H9 (cell line): Measurements from ENCODE around the gene MAPK7. TPM values are rescaled to one million over a fixed set of nuclear protein-coding genes. Genes with fewer than 3 reads are reported as not detected.
A peak's percentile ranks its signal among the peaks of the same experiment; 100 is the strongest.

Experiments used
- DNase-seq: peaks from one replicate; pipeline ENCODE4 v3.0.0-alpha.2; 2017
- H2AFZ ChIP-seq: one replicate; pipeline ENCODE4 v1.6.1; 2013; ENCODE audit warnings: mild to moderate bottlenecking, low read length, control low read depth, moderate library complexity
- H2AK5ac ChIP-seq: 2 replicates; pipeline ENCODE4 v1.6.1; 2013; ENCODE audit warnings: low read length, control low read depth, mixed read lengths; ENCODE audit not compliant: insufficient read length
- H2BK120ac ChIP-seq: one replicate; pipeline ENCODE4 v1.6.1; 2013; ENCODE audit warnings: low read depth, mild to moderate bottlenecking, low read length, control low read depth, inconsistent platforms; ENCODE audit not compliant: poor library complexity, severe bottlenecking
- H2BK12ac ChIP-seq: 2 replicates; pipeline ENCODE4 v1.6.1; 2013; ENCODE audit warnings: low read length, control low read depth, mixed read lengths, low read depth; ENCODE audit not compliant: insufficient read length
- H2BK15ac ChIP-seq: 2 replicates; pipeline ENCODE4 v1.6.1; 2013; ENCODE audit warnings: low read depth, low read length, control low read depth
- H2BK20ac ChIP-seq: one replicate; pipeline ENCODE4 v1.6.1; 2013; ENCODE audit warnings: low read depth, mild to moderate bottlenecking, low read length, control low read depth, inconsistent platforms; ENCODE audit not compliant: poor library complexity, severe bottlenecking
- H2BK5ac ChIP-seq: 2 replicates; pipeline ENCODE4 v1.6.1; 2013; ENCODE audit warnings: low read length, control low read depth, mixed read lengths; ENCODE audit not compliant: insufficient read length
- H3K14ac ChIP-seq: 2 replicates; pipeline ENCODE4 v1.6.1; 2013; ENCODE audit warnings: low read length, control low read depth; ENCODE audit not compliant: insufficient read depth
- H3K18ac ChIP-seq: 2 replicates; pipeline ENCODE4 v1.6.1; 2013; ENCODE audit warnings: low read depth, mild to moderate bottlenecking, mixed read lengths, low read length, control low read depth; ENCODE audit not compliant: insufficient read length
- H3K23ac ChIP-seq: 2 replicates; pipeline ENCODE4 v1.6.1; 2013; ENCODE audit warnings: low read length, control low read depth, mixed read lengths, low read depth; ENCODE audit not compliant: insufficient read length
- H3K23me2 ChIP-seq: 2 replicates; pipeline ENCODE4 v1.6.1; 2013; ENCODE audit warnings: low read depth, mild to moderate bottlenecking, mixed read lengths, low read length, control low read depth; ENCODE audit not compliant: insufficient read length, poor library complexity, severe bottlenecking
- H3K27ac ChIP-seq: 2 replicates; pipeline ENCODE4 v1.5.1; 2013; ENCODE audit warnings: low read length, control low read depth, mixed read lengths, low read depth; ENCODE audit not compliant: insufficient read length
- H3K27me3 ChIP-seq: 2 replicates; pipeline ENCODE4 v1.6.1; 2013; ENCODE audit warnings: low read length, control low read depth, inconsistent platforms; ENCODE audit not compliant: insufficient read depth
- H3K4ac ChIP-seq: 2 replicates; pipeline ENCODE4 v1.6.1; 2013; ENCODE audit warnings: low read depth, mild to moderate bottlenecking, control low read depth, inconsistent platforms, low read length, moderate library complexity
- H3K4me1 ChIP-seq: 2 replicates; pipeline ENCODE4 v1.6.1; 2013; ENCODE audit warnings: low read length, control low read depth, inconsistent platforms; ENCODE audit not compliant: insufficient read depth
- H3K4me2 ChIP-seq: 2 replicates; pipeline ENCODE4 v1.6.1; 2013; ENCODE audit warnings: low read length, control low read depth, mixed read lengths; ENCODE audit not compliant: insufficient read length, insufficient read depth
- H3K56ac ChIP-seq: 2 replicates; pipeline ENCODE4 v1.6.1; 2013; ENCODE audit warnings: low read depth, mild to moderate bottlenecking, mixed read lengths, low read length, control low read depth; ENCODE audit not compliant: insufficient read length
- H3K79me1 ChIP-seq: 2 replicates; pipeline ENCODE4 v1.6.1; 2013; ENCODE audit warnings: low read depth, mild to moderate bottlenecking, moderate library complexity, low read length, control low read depth, inconsistent platforms; ENCODE audit not compliant: insufficient read depth, poor library complexity, severe bottlenecking
- H3K79me2 ChIP-seq: 2 replicates; pipeline ENCODE4 v1.6.1; 2013; ENCODE audit warnings: low read length, control low read depth, inconsistent platforms; ENCODE audit not compliant: insufficient read depth
- H3K9ac ChIP-seq: 2 replicates; pipeline ENCODE4 v1.6.1; 2013; ENCODE audit warnings: low read length, control low read depth, mixed read lengths; ENCODE audit not compliant: insufficient read length; ENCODE audit errors: extremely low read depth
- H3K9me3 ChIP-seq: one replicate; pipeline ENCODE4 v1.6.1; 2013; ENCODE audit warnings: low read depth, low read length, inconsistent platforms; ENCODE audit not compliant: control insufficient read depth
- H3T11ph ChIP-seq: one replicate; pipeline ENCODE4 v1.6.1; 2013; ENCODE audit warnings: mild to moderate bottlenecking, low read length, control low read depth, inconsistent platforms
- H4K20me1 ChIP-seq: one replicate; pipeline ENCODE4 v1.6.1; 2013; ENCODE audit not compliant: control insufficient read depth, insufficient read length, insufficient read depth
- H4K5ac ChIP-seq: 2 replicates; pipeline ENCODE4 v1.6.1; 2013; ENCODE audit warnings: low read depth, mild to moderate bottlenecking, mixed read lengths, low read length, control low read depth; ENCODE audit not compliant: insufficient read length
- H4K8ac ChIP-seq: replicated peaks from 2 replicates; pipeline ENCODE4 v1.6.1; 2013; ENCODE audit warnings: low read length, control low read depth, mixed read lengths, low read depth; ENCODE audit not compliant: insufficient read length
- H4K91ac ChIP-seq: 2 replicates; pipeline ENCODE4 v1.6.1; 2013; ENCODE audit warnings: low read depth, mild to moderate bottlenecking, moderate library complexity, mixed read lengths, low read length, control low read depth; ENCODE audit not compliant: insufficient read length
- H3K27ac Mint-ChIP-seq, 3 experiments: 2 replicates in 2 of 3; 3 replicates in 1 of 3; pipeline ENCODE4 v1.8.0; 2020 to 2021; ENCODE audit warnings: mixed read lengths in 3 of 3, mild to moderate bottlenecking in 1 of 3, moderate library complexity in 1 of 3
- H3K27me3 Mint-ChIP-seq: 2 replicates; pipeline ENCODE4 v1.8.0; 2021; ENCODE audit warnings: low read depth, mild to moderate bottlenecking, moderate library complexity, mixed read lengths
- H3K36me3 Mint-ChIP-seq, 3 experiments: 2 replicates in 2 of 3; 3 replicates in 1 of 3; pipeline ENCODE4 v1.8.0; 2020 to 2021; ENCODE audit warnings: low read depth in 3 of 3, mixed read lengths in 3 of 3; ENCODE audit not compliant: insufficient read depth in 1 of 3
- H3K4me1 Mint-ChIP-seq, 2 experiments: 2 replicates each; pipeline ENCODE4 v1.8.0; 2020; ENCODE audit warnings: mixed read lengths in 2 of 2
- H3K4me3 Mint-ChIP-seq, 2 experiments: 2 replicates in 1 of 2; 3 replicates in 1 of 2; pipeline ENCODE4 v1.8.0; 2020 to 2021; ENCODE audit warnings: mild to moderate bottlenecking in 2 of 2, mixed read lengths in 2 of 2, moderate library complexity in 1 of 2
- H3K9me3 Mint-ChIP-seq, 2 experiments: 2 replicates in 1 of 2; 3 replicates in 1 of 2; pipeline ENCODE4 v1.8.0; 2020; ENCODE audit warnings: mild to moderate bottlenecking in 2 of 2, mixed read lengths in 2 of 2, moderate library complexity in 1 of 2
- WGBS: extraction: QIAGEN DNeasy Blood & Tissue Kit; methylation state at CpG from one replicate; pipeline ENCODE4 v1.1.7; 2013; ENCODE audit warnings: missing lambda C conversion rate, low lambda C conversion rate, mixed read lengths; ENCODE audit not compliant: insufficient read length; ENCODE audit errors: extremely low coverage; 5-methylcytosine and 5-hydroxymethylcytosine counted together
- total RNA-seq: library from RNA; stranded (reverse); gene quantifications from 2 replicates; pipeline ENCODE4 v1.2.1, GENCODE V29; 2021
- TF ChIP-seq, protein P1 (sequence below): fragments of 200-600 bp; sonication (generic); conservative IDR thresholded peaks from 3 replicates; pipeline ENCODE4 v1.8.0; 2021; ENCODE audit warnings: antibody characterized with exemption, mild to moderate bottlenecking

Gene MAPK7
- total RNA-seq, 1 experiment from 2014 or later: 43.8 TPM

DNA sequence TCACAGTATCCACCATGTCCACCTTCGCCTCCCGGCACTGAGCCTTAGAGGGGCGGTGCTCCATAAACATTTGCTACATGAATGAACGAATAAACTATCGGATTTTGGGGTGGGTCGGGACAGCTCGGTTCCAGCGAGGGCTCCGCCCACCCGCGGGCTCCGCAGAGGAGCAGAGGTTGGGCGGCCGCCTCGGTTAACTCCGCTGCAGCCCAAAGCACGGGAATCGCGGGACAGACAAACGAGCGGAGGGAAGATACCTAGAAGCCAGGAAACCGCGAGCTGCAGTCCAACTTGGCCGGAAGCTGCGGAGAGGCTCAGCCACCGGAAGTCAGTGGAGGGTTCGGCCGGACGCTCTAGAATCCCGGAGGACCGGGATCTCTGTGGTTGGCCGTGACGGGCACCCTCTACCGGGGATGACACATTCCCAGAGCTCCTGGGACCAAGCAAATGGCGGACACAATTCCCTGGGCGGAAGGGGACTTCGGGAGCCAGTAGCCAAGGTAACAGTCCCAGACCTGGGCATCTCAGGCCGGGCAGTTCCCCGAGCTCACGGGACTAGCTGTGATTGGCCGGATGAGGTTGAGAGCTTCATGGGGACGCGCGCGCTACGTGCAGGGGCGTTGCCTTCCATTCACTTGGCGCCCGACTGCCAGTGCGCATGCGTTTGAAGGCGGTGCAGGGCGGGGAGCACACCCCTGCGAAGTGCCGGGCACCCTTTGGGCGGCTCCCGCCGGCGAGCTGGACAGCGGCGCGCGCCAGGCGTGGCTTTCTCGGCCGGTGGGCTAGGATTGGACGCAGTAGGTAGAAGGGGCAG is 489 bp upstream of the MAPK7 start:
- H3K9me3 ChIP-seq: no peaks in the 10 kb centered on the region
- TF ChIP-seq, protein P1, sequence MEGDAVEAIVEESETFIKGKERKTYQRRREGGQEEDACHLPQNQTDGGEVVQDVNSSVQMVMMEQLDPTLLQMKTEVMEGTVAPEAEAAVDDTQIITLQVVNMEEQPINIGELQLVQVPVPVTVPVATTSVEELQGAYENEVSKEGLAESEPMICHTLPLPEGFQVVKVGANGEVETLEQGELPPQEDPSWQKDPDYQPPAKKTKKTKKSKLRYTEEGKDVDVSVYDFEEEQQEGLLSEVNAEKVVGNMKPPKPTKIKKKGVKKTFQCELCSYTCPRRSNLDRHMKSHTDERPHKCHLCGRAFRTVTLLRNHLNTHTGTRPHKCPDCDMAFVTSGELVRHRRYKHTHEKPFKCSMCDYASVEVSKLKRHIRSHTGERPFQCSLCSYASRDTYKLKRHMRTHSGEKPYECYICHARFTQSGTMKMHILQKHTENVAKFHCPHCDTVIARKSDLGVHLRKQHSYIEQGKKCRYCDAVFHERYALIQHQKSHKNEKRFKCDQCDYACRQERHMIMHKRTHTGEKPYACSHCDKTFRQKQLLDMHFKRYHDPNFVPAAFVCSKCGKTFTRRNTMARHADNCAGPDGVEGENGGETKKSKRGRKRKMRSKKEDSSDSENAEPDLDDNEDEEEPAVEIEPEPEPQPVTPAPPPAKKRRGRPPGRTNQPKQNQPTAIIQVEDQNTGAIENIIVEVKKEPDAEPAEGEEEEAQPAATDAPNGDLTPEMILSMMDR: no peak
- no peak overlapping the region for H3K4ac ChIP-seq
- peaks cover 13 to 23% of the 10 kb centered on the region in 2 experiments for H3K4me1 Mint-ChIP-seq
- H3K56ac ChIP-seq: no peak overlapping the region
- no peak overlapping the region for H4K91ac ChIP-seq
- H3K36me3 Mint-ChIP-seq: peaks cover 22 to 40% (median 36%) of the 10 kb centered on the region in 3 experiments; a peak in 6 of 7 replicates
- H3K27me3 Mint-ChIP-seq: no peaks in the 10 kb centered on the region
- peak overlapping the region; percentile 93 for H3K4me2 ChIP-seq
- no peaks in the 10 kb centered on the region for H3K27me3 ChIP-seq
- peak overlapping the region; percentile 42 for H3K27ac ChIP-seq
- peaks cover 7% of the 10 kb centered on the region for H3K23me2 ChIP-seq
- no peak overlapping the region for H2AFZ ChIP-seq
- peaks cover 2% of the 10 kb centered on the region; the same call in 1 of the 2 replicates for H3K4me1 ChIP-seq
- peak overlapping the region; percentile 74 for H3K18ac ChIP-seq
- no peak overlapping the region for H2BK15ac ChIP-seq
- no peaks in the 10 kb centered on the region for H3K9me3 Mint-ChIP-seq
- no peak overlapping the region for H2BK120ac ChIP-seq
- H3K23ac ChIP-seq: no peak overlapping the region
- peak; percentile 100 for DNase-seq
- H4K8ac ChIP-seq: no peak overlapping the region
- H3K79me1 ChIP-seq: peaks cover 6% of the 10 kb centered on the region
- no peak overlapping the region for H2BK12ac ChIP-seq
- H3K27ac Mint-ChIP-seq: peak overlapping the region; percentile 98 to 99 (median 99)
- H3T11ph ChIP-seq: no peak overlapping the region
- H3K14ac ChIP-seq: peak overlapping the region; percentile 79; the same call in 1 of the 2 replicates
- H4K5ac ChIP-seq: no peak overlapping the region
- peak overlapping the region; percentile 73 for H3K9ac ChIP-seq
- H3K4me3 Mint-ChIP-seq: peak overlapping the region; percentile 97 to 98
- no peak overlapping the region for H2BK5ac ChIP-seq
- no CpG with 5 or more reads among the region's 67 CpGs for WGBS
- no peaks in the 10 kb centered on the region for H4K20me1 ChIP-seq
- H2BK20ac ChIP-seq: no peak overlapping the region
- no peak overlapping the region for H2AK5ac ChIP-seq
- peaks cover 4% of the 10 kb centered on the region; the same call in 1 of the 2 replicates for H3K79me2 ChIP-seq
